HG03196 (cell line): ENCODE results near the gene EEF1A1.
"Not testable (repeated sequence)": the region's sequence is repeated elsewhere in the genome, so short reads cannot be mapped to it uniquely, and the experiment has no call there.

Experiments
- ATAC-seq: cut with Tn5 transposase; IDR thresholded peaks from one replicate; pipeline ENCODE4 v1.9.1; 2021; ENCODE audit not compliant: unreplicated experiment

The EEF1A1 gene

GRCh38 chr6:73538116-73538779, 17.4 kb upstream of the EEF1A1 start:
- ATAC-seq = no peak

- ATAC-seq = peak; percentile 55
Observed at GRCh38 chr6:73537677-73538076, 16.8 kb upstream of the EEF1A1 start.

- ATAC-seq = no peak
Observed at GRCh38 chr6:73534628-73535027, 13.8 kb upstream of the EEF1A1 start.

GRCh38 chr6:73532293-73532692, 11.5 kb upstream of the EEF1A1 start:
- no peak for ATAC-seq

- ATAC-seq = no peak
Observed at GRCh38 chr6:73528897-73529296, 8.1 kb upstream of the EEF1A1 start.

GRCh38 chr6:73525546-73526330, 4.9 kb upstream of the EEF1A1 start:
- ATAC-seq = no peak

- peak; percentile 44 for ATAC-seq
Observed at GRCh38 chr6:73523434-73524123, 2.7 kb upstream of the EEF1A1 start.

- ATAC-seq = peak; percentile 37
Observed at GRCh38 chr6:73521351-73521985, 636 bp upstream of the EEF1A1 start.

GRCh38 chr6:73519926-73520687, 725 bp downstream of the EEF1A1 start:
- ATAC-seq = no peak

- not testable (repeated sequence) for ATAC-seq
Observed at GRCh38 chr6:73518982-73519881, 1.6 kb downstream of the EEF1A1 start.

GRCh38 chr6:73518100-73518981, 2.5 kb downstream of the EEF1A1 start:
- ATAC-seq = not testable (repeated sequence)

GRCh38 chr6:73516514-73517489, 4.0 kb downstream of the EEF1A1 start:
- ATAC-seq = no peak

GRCh38 chr6:73515204-73515655, 5.6 kb downstream of the EEF1A1 start:
- peak; percentile 38 for ATAC-seq

- ATAC-seq = no peak
Observed at GRCh38 chr6:73514746-73515110, 6.1 kb downstream of the EEF1A1 start.

- no peak for ATAC-seq
Observed at GRCh38 chr6:73513496-73513854, 7.4 kb downstream of the EEF1A1 start.

- ATAC-seq = no peak
Observed at GRCh38 chr6:73511796-73512195, 9.0 kb downstream of the EEF1A1 start.

- no peak for ATAC-seq
Observed at GRCh38 chr6:73509851-73510250, 11.0 kb downstream of the EEF1A1 start.

- ATAC-seq = no peak
Observed at GRCh38 chr6:73508776-73509175, 12.1 kb downstream of the EEF1A1 start.
